HG03342 (cell line): ENCODE results near the gene COX8C.

ENCODE experiments used
- ATAC-seq: cut with Tn5 transposase; IDR thresholded peaks from one replicate; pipeline ENCODE4 v1.9.1; 2021; ENCODE audit warnings: mild to moderate bottlenecking, moderate library complexity; ENCODE audit not compliant: unreplicated experiment

COX8C gene, protein sequence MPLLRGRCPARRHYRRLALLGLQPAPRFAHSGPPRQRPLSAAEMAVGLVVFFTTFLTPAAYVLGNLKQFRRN

DNA sequence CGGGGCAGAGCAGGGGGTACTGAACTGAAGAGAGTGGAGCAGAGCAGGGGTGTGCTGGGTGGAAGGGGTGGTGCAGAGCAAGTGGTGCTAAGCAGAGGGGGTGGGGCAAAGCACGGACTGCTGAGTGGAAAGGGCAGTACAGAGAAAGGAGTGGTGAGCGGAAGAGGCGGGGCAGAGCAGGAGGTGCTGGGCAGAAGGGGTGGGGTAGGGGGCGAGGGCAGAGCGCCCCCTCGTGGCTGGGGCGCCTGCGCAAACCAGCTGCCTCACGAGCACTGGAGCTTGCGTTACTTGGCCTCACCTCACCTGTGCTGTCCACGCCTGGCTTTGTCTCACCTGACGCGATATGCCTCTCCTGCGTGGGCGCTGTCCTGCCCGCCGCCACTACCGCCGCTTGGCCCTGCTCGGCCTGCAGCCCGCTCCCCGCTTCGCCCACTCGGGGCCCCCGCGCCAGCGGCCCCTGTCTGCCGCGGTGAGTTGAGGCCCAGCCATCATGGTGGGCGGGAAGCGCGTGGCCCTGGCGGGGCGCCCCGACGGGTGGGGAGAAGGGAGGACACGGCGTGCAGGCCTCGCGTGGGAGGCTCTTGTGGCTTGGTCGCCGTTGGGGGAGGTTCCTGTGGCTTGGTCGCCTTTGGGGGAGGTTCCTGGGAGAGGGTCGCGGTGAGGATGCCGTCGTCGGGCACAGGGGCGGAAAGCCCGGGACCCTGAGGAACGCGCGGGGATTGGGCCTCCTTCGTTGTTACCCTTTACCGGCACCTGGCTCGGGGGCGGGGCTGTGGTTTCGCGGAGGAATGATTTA is at the start of gene COX8C:
Gene COX8C (plus strand): TSS at position 257 of the 796 bp plus-strand sequence. CDS start 87 bp downstream, at position 344.
- ATAC-seq: no peak

DNA sequence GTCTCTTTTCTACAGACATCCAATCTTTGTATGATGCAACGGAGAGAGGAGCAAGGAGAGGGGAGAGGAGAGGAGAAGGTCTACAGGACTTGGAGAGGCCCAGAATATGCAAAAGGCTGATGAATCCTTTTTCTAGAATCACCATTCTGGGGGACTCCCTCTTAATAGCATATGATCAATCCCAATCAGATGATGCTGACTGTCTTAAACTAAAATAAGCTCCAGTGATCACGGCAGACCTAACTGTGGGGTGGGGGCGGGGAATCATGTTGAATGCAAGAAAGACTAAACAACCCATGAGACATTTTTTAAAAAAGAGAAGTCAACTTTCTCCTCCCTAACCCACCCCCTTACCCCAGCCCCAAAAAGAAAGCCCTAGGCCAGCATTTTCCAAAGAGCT is 47.6 kb upstream of the COX8C start:
- ATAC-seq: no peak

DNA sequence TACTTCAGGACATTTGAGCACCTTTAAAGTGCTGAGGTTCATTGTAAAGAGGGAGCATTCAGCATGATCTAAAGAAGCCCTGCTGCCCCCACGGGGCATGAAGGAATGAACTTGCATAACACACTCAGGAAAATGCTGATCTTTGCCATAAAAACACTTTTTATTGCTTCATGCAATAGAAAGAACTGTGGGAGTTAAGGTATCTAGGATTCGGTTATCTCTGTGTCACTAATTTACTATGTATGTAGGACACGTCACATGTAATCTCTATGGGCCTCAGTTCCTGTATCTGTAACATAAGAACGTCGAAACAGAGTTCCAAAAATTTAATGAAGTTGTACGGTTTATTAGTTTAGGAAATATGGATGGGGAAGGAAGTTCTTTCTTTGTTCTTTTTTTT is 47.1 kb upstream of the COX8C start:
- no peak for ATAC-seq

DNA sequence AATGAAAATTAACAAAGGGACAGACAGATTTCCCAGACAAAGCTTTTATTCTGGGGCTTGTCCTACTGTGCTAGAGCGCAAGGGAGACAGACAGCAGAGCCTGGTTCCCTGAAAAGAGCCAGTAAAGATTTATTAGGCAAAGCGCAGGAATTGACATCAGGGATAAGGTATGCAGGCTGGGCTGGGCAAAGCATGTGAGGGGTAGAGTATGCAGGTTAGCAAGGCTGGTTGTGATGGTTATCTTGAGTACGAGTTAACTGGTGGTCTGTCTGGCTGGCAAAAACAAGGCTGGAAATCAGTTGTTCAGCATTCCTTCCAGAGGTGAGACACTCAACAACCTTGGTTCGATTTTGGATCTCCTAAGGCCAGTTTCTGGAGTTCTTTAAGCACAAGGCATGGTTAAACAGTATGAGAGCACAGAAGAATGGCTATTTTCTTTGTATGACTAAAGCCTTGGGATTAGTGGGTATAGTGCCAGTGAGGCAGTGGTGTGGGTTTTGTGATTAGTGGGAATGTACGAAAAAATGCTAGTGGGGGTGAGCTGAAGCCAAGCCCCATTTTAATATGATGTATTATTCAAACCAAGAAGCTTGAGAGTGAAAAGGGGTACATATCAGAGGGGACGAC is 45.0 kb upstream of the COX8C start:
- no peak for ATAC-seq

DNA sequence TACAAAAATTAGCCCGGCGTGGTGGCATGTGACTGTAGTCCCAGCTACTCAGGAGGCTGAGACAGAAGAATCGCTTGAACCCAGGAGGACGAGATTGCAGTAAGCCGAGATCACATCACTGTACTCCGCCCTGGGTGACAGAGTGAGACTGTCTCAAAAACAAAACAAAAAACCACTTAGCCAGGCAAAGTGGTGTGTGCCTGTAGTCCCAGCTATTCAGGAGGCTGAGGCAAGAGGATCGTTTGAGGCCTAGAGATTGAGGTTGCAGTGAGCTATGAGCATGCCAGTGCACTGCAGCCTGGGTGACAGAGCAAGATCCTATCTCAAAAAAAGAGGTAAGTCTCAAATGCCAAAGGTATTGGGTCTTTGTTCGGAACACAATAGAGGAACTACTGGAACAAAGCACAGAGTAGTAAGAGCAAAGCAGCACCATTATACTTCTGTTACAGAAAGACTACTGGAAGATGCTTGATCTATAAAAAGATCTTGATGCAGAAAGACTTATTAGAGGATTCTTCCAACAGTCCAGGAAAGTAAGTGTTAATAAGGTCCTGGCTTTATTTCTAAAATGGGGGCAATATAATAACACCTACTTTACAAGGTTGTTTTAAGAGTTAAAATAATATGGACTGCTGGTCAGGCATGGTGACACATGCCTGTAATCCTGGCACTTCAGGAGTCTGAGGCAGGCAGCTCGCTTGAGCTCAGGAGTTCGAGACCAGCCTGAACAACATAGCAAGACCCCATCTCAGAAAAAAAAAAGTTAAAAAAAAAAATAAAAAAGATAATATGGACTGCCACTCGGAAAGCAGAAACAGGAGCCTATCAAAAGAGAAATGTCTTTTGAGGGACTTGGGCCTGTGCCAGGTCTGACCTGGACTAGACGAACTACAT is 44.0 kb upstream of the COX8C start:
- no peak for ATAC-seq

DNA sequence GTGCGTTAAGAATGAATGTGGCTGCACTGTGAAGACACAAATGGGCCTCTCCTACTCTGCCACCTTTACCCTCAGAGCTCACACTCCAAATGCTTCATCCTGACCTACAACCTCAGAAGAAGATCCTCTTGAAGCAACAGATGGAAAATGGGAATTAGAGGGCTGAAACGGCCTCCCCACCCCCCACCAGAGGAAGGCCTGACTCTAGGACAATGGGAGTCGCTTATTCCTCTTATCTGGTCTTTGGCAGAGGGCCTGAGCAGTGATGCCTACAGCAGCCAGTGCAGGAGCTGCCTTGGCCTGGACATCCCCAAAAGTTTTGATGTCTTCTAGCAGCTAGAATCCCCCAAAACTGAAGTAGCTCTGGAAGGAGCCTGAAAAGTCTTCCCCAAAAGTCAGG is 43.3 kb upstream of the COX8C start:
- no peak for ATAC-seq

DNA sequence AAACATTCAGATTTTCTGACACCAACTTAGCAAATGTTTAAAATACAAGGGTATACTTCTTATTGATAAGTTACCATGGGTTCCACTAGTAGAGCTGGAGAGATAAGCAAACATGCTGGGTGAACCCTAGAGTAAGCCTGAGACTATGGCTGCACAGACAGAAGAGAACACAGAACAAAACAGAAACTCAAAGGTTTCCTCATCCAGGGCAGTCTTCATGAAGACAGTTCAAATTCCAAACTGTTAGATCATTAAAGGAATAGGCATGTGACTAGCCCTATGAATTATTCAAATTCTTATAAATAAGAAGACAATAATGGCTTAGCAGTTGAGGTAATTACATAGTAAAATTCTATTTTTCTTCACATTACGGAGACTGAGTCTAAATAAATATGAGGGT is 42.2 kb upstream of the COX8C start:
- no peak for ATAC-seq

DNA sequence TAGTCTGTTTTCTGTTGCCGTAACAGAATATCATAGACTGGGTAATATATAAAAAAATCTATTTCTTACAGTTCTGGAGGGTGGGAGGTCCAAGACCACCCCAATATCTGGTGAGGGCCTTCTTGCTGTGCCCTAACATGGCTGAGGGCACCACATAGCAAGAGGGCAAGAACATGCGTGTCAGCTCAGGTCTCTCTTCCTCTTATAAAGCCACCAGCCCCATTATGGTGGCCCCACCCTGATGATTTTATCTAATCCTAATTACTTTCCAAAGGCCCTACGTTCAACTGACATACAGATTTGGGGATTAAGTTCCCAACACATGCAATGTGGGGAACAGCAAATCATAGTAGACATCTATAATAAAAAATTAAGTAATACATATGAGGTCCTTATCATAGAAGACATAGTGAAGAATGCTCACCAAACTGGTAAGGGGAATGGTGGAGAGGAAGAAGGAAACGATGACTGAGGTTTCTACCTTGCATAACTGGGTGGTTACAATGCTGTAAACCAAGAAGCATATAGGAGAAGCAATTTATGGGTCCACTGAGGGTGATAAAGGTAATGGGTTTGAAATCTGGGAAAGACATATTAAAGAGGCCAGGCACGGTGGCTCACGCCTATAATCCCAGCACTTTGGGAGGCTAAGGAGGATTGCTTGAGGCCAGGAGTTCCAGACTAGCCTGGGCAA is 41.1 kb upstream of the COX8C start:
- no peak for ATAC-seq

DNA sequence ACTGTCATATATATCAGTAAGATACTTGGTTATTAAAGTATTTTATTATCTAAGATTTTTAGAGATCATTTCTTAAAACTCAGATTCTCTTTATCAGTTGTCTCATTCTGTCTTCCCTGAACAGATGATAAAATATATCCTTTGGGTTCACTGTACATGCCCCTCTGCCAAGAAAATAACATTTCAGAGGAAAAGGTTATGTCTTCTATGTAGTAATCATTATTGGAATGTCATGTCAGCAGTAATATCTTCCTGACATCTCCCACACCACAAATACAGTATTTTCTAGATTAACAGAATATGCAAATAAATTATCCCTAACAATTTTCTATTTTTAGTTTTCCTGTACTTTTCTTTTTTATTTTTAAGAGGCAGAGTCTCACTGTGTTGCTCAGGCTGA is 40.2 kb upstream of the COX8C start:
- ATAC-seq: no peak

DNA sequence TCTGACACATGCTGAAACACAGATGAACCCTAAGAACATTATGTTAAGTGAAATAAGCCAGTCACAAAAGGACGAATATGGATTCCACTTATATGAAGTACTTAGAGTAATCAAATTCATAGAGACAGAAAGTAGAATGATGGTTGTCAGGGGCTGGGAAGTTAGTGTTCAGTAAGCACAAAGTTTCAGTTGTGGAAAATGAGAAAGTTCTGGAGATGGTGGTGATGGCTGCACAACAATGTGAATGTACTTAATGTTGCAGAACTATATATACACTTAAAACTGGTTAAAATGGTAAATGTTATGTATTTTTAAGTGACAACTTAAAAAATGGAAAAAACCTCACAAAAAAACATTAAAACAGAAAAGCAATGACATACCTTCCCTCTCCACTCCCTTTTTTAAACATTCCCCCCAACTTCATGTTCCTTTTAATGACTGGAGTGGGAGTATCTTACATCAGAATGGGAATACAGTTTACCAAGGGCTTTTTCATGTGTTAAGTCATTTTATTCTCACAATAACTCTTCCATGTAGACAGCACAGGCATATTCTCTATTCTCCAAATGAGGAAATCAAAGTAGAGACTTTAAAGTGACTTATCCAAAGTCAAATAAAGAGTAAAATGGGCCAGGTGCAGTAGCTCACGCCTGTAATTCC is 38.2 kb upstream of the COX8C start:
- no peak for ATAC-seq

DNA sequence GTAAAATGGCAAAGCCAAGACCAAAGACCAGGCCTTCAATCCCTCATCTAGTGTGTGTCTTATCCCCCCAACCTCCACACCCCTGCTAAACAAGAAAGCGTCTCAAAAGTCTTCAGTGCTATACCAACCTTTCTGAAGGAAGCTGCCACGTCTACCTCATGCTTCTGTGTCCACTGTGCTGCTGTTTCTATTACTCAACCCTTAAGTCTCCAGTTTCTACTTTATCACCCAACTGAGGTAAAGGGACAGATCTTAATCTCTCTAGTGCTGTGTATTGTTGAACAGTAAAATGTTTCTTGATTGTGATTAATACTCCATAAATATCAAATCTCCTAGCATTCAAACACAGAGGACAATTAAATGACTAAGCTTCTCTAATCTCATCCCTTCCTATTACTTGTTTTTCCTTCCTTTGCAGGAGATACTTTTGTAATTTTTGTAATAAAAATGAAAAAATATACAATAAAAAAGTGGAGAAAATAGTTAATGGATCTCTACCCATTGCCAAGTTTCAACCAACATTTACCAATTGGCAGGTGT is 37.5 kb upstream of the COX8C start:
- ATAC-seq: no peak

DNA sequence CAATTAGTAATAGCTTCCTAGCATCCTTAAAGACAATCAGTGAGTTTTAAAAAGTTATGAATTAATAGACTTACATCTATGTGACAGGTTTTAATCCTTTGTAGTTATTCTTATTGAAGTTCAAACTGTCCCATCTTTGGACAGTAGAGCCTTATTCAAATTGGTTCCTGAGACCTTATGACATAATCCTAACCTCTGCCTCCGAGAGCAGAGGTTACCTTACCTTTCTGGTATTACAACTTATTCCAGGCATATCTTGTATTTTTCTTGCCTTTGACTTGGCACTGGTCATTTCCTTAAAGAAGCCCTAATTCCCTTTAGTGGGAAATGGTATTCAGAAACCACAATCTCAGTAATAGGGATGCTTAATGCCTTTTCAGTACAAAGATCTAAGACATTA is 35.9 kb upstream of the COX8C start:
- ATAC-seq: no peak

DNA sequence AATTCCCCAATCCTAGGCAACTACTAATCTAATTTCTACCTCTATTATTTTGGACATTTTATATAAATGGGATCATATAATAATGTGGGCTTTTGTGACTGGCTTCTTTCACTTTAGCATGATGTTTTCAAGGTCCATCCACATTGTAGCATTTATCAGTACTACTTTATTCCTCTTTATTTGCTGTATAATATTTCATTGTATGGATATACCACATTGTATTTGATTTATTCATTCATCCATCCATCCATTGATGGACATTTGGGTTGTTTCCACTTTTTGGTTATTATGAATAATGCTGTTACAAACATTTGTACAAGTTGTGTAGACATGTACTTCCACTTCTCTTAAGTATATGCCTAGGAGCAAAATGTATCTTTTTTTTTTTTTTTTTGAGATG is 31.4 kb upstream of the COX8C start:
- ATAC-seq: no peak

DNA sequence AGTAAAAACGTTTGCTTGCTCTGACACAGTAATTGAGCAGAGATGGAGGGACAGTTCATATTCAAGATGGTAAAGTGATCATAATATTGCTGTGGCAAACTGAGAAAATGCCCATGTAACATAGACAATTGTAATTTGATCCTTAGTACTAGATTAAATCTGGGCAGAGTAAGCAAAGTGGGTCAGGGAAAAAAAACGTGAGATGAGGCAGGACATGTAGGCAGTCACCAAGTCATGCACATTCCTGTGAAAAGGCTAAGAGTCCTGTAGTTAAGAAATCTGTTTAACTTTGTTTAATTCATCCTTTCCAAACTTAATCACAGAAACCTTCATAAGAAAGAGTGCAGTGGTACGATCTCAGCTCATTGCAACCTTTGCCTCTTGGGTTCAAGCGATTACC is 30.3 kb upstream of the COX8C start:
- no peak for ATAC-seq

DNA sequence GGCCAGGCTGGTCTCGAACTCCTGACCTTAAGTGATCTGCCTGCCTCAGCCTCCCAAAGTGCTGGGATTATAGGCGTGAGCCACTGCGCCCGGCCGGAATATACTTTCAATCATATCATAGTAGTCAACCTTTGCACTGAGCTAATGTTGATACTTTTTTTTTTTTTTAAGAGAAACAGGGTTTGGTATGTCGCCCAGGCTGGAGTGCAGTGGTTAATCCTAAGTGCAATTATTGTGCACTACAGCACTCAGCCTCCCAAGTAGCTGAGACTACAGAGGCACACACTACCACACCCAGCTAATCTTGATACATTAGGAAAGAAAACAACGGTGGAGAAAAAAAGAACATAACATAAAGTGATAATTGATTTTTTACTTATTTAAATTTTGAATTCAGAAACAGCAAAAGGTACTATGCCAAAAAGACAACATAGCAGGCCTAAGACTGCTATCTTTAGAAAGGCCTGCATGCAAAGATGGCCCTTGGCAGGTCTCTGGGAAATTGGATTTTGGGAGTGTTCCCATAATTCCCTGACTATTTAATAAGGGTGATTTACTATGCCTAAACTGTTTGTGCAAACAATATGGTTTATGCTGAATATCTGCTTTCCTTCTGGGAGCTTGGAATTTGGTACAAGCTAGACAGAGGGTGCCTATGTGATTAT is 29.6 kb upstream of the COX8C start:
- ATAC-seq: no peak

DNA sequence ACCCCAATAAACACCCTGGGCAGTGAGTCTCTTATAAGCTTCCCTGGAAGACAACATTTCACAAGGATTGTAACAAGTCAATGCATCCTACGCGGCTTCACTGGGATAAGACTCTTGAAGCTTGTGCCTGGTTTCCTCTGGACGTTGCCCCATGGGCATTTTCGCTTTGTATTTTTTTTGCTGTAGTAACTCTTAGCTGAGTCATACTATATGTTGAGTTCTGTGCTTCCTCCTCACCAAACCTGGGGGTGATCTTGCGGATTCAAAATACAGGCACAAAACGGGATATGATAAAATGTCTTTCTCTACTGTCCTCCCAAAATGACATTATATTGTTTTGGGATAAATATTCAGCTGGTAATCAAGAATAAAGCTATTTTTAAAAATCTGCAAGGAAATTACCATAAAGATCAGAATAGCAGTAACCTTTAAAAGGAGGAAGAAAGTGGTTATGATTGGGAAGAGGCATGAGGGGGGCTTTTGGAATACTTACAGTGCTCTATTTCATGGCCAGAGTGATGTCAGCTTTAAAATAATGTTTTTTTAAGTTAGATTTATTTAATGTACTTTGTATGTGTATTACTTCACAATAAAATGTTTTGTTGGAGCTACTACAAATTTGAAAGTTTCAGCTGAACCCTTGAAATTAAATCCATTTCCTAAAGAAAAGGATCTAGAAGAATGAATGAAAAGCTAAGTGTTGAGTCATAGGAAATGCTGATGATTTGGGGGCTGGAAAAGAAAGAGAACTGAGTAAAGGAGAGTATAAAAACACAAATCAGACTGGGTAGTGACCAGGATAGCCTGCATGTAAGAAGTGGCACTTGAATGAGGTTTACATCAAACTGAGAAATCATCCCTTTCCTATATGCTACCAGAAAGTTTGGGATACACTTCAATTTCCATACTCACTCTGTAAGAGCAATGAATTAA is 28.8 kb upstream of the COX8C start:
- no peak for ATAC-seq

DNA sequence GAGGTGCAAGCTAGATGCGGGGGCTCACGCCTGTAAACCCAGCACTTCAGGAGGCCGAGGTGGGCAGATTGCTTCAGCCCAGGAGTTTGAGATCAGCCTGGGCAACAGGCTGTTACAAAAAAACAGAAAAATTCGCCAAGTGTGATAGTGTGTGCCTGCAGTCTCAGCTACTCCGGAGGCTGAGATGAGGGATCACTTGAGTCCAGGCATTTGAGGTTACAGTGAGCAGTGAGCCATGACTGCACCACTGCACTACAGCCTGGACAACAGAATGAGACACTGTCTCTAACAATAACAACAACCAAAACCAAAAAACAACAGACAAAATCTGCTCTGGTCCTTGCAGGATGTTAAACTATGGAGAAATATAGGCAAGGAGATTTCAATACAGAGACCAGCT is 28.1 kb upstream of the COX8C start:
- no peak for ATAC-seq

DNA sequence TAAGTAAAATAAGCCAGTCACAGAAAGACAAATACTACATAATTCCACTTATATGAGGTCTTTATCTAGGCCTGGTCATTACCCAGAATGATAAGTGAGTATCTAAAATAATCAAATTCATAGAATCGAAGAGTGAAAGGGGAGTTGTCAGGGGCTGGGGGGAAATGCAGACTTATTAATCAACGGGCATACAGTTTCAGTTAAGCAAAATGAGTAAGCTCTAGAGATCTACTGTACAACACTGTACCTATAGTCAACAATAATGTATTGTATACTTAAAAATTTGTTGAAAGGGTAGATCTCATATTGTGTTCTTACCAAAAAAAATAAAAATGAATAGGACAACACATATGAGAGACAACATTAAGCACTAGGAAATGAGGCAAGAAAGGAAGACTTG is 27.5 kb upstream of the COX8C start:
- no peak for ATAC-seq

DNA sequence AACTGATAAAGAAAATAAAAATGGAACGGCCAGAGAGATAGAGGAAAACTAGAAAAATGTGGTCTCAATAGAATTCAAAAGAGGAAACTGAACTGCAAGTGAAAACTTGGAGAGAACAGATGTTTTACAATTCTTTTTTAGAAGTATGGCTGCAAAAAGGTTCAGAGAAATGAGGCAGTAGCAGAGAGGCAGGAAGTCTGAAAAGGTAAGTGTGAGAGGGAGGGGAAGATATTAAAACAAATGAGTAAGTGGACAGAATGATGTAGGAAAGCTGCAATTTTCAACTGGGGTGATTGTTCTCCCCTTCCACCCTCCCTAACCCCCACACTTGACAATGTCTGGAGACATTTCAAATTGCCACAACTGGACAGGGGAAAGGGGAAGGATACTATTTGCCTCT is 27.0 kb upstream of the COX8C start:
- no peak for ATAC-seq
